OCI-LY1 (cell line): ENCODE measurements around the gene BIN2.

Experiments
- CTCF ChIP-seq: fragments of 200-600 bp; sonication (generic), shearing (Covaris generic); IDR thresholded peaks from 2 replicates; pipeline ENCODE4 v1.5.1; 2017; ENCODE audit warnings: mild to moderate bottlenecking, antibody characterized with exemption, low read length, moderate library complexity, mixed read lengths
- EZH2 ChIP-seq: fragments of 200-600 bp; sonication (generic), shearing (Covaris generic); IDR thresholded peaks from 2 replicates; pipeline ENCODE4 v1.8.0; 2017; ENCODE audit warnings: borderline replicate concordance, mixed run types, mild to moderate bottlenecking, antibody characterized with exemption, low read length, moderate library complexity, mixed read lengths

GRCh38 chr12:51362307-51362706 is 38.3 kb upstream of the BIN2 start:
- no peak for TF ChIP-seq CTCF
- TF ChIP-seq EZH2 = no peak
